A549 (cell line): ENCODE data around the gene VAT1L. TPM values are rescaled to one million over a fixed set of nuclear protein-coding genes. Genes with fewer than 3 reads are reported as not detected.

ENCODE experiments used
- ATAC-seq, 2 experiments: fragments of 200-7000 bp in 1 of 2; fragments of >200 bp in 1 of 2; cut with Nextera tagmentation in 1 of 2; cut with Tn5 transposase in 1 of 2; 3 replicates each; pipeline versions ENCODE4 v1.8.0 to v1.9.1; 2018 to 2020; ENCODE audit warnings: mild to moderate bottlenecking in 1 of 2, moderate library complexity in 1 of 2
- CTCF ChIA-PET: fragments of 300-600 bp; sonication (Branson Sonifier 250); formaldehyde crosslinking; extraction: SDS; loops from one replicate; lab custom pipeline; 2021; ENCODE audit warnings: antibody characterized with exemption, inconsistent platforms; lab: Yijun Ruan, JAX
- POLR2A ChIA-PET: fragments of 350-600 bp; formaldehyde crosslinking; extraction: SDS; loops from one replicate; lab custom pipeline; 2021; ENCODE audit warnings: antibody characterized with exemption, inconsistent platforms; lab: Yijun Ruan, JAX
- DNase-seq, 2 experiments: peaks; one replicate each; pipeline versions ENCODE4 v3.0.0 to v3.0.0-alpha.2; 2011 to 2016; ENCODE audit warnings: low read depth in 1 of 2, low spot score in 1 of 2
- FAIRE-seq: peaks from 2 replicates; lab custom pipeline; 2011; peaks lifted over from hg19 to GRCh38; lab: Jason Lieb, UNC
- H3K27ac ChIP-seq, 2 experiments: fragments of >200 bp; sonication (Bioruptor Twin); formaldehyde crosslinking; 3 replicates each; pipeline ENCODE4 v1.5.1; 2016 to 2017
- H3K4me1 ChIP-seq: fragments of >200 bp; sonication (Bioruptor Twin); formaldehyde crosslinking; 3 replicates; pipeline ENCODE4 v1.6.1; 2016
- H3K4me2 ChIP-seq: fragments of >200 bp; sonication (Bioruptor Twin); formaldehyde crosslinking; 3 replicates; pipeline ENCODE4 v1.6.1; 2016
- H3K4me3 ChIP-seq: fragments of >200 bp; sonication (Bioruptor Twin); formaldehyde crosslinking; 3 replicates; pipeline ENCODE4 v1.5.1; 2016
- H3K9me3 ChIP-seq: fragments of >200 bp; sonication (Bioruptor Twin); formaldehyde crosslinking; 3 replicates; pipeline ENCODE4 v1.6.1; 2016
- ATOH8 ChIP-seq: fragments of 250-450 bp; sonication (Bioruptor Pico); IDR thresholded peaks from 2 replicates; pipeline ENCODE4 v1.5.0; 2020; ENCODE audit warnings: low read depth, mild to moderate bottlenecking, moderate library complexity
- BHLHE40 ChIP-seq: IDR thresholded peaks from 2 replicates; pipeline ENCODE4 v1.6.1; 2012; ENCODE audit warnings: low read depth, low read length, inconsistent platforms
- CHD4 ChIP-seq: fragments of 200-600 bp; sonication (generic); IDR thresholded peaks from 2 replicates; pipeline ENCODE4 v1.6.1; 2016; ENCODE audit warnings: antibody characterized with exemption, mild to moderate bottlenecking, borderline replicate concordance
- E2F6 ChIP-seq: IDR thresholded peaks from 2 replicates; pipeline ENCODE4 v1.6.1; 2012; ENCODE audit warnings: low read depth, borderline replicate concordance
- ELK1 ChIP-seq: fragments of 150-350 bp; IDR thresholded peaks from 2 replicates; pipeline ENCODE4 v1.6.1; 2014; ENCODE audit warnings: low read depth, mild to moderate bottlenecking, low read length
- ESRRA ChIP-seq: fragments of 150-350 bp; IDR thresholded peaks from 2 replicates; pipeline ENCODE4 v1.6.1; 2014; ENCODE audit warnings: mild to moderate bottlenecking, low read length, borderline replicate concordance
- FOXS1 ChIP-seq: fragments of 250-450 bp; sonication (Bioruptor Pico); IDR thresholded peaks from 2 replicates; pipeline ENCODE4 v1.5.0; 2020; ENCODE audit warnings: mild to moderate bottlenecking, moderate library complexity
- GATA3 ChIP-seq: IDR thresholded peaks from 2 replicates; pipeline ENCODE4 v1.6.1; 2012; ENCODE audit warnings: borderline replicate concordance
- JUNB ChIP-seq: fragments of >200 bp; sonication (Bioruptor Twin); formaldehyde crosslinking; IDR thresholded peaks from 2 replicates; pipeline ENCODE4 v1.6.1; 2016
- NFE2L2 ChIP-seq: fragments of 150-350 bp; conservative IDR thresholded peaks from 2 replicates; pipeline ENCODE4 v1.6.1; 2014; ENCODE audit warnings: low read length
- NPAS2 ChIP-seq: fragments of 250-450 bp; sonication (Bioruptor Pico); IDR thresholded peaks from 2 replicates; pipeline ENCODE4 v1.8.0; 2022; ENCODE audit warnings: mild to moderate bottlenecking, moderate library complexity, borderline replicate concordance
- PBX3 ChIP-seq: IDR thresholded peaks from 2 replicates; pipeline ENCODE4 v1.6.1; 2012
- PHF8 ChIP-seq: fragments of 200-600 bp; sonication (generic); IDR thresholded peaks from 2 replicates; pipeline ENCODE4 v1.6.1; 2016; ENCODE audit warnings: low read depth, mild to moderate bottlenecking, antibody characterized with exemption, moderate library complexity, borderline replicate concordance
- RFX5 ChIP-seq: fragments of 450-650 bp; IDR thresholded peaks from 2 replicates; pipeline ENCODE4 v1.7.1; 2014; ENCODE audit warnings: antibody characterized with exemption, mild to moderate bottlenecking, moderate library complexity
- WGBS: methylation state at CpG from one replicate; pipeline ENCODE4 v1.1.6; 2017; ENCODE audit errors: missing lambda C conversion rate; 5-methylcytosine and 5-hydroxymethylcytosine counted together
- polyA plus RNA-seq, 4 experiments: library from polyadenylated mRNA; depleted of rRNA in 3 of 4; stranded (reverse); fragments of >200 nt; fragmentation: RNase III in 1 of 4; extraction: RNeasy Plus Mini Kit Qiagen cat#74134 plus additional on column Dnase treatment in 1 of 4; gene quantifications; 2 replicates in 3 of 4; 3 replicates in 1 of 4; pipeline ENCODE4 v1.2.3, GENCODE V29; 2011 to 2017

The VAT1L gene
- polyA plus RNA-seq, 2 of the 4 experiments (the other 2 are of a cell fraction), result not detected

GRCh38 chr16:77844801-77845200, 56.4 kb downstream of the VAT1L start:
- CTCF ChIA-PET, result interaction anchor here (1.0 kb wide), 1 partner anchor 62 kb away, joined by 3 read pairs; no protein-coding TSS in a partner anchor
- POLR2A ChIA-PET, result no interaction called here
- no peak overlapping the region for H3K4me3 ChIP-seq
- ATAC-seq, result no peak
- H3K27ac ChIP-seq, result no peak overlapping the region
- H3K4me1 ChIP-seq, result no peaks in the 10 kb centered on the region
- FAIRE-seq, result no peak
- no peak for TF ChIP-seq JUNB
- no peak for TF ChIP-seq NFE2L2
- no peak for TF ChIP-seq GATA3
- H3K9me3 ChIP-seq, result no peaks in the 10 kb centered on the region
- DNase-seq, result no peak
- H3K4me2 ChIP-seq, result no peak overlapping the region
- WGBS, result 21% methylated on average over 4 of the region's 4 CpGs

GRCh38 chr16:77849646-77850258, 61.4 kb downstream of the VAT1L start:
- TF ChIP-seq ATOH8, result no peak
- TF ChIP-seq NPAS2 (CRISPR knock-in tag), result no peak
- TF ChIP-seq PHF8, result no peak
- ChIA-PET POLR2A (interaction anchor here (0.6 kb wide), 1 partner anchor 1176 kb away, joined by 7 read pairs; no protein-coding TSS in a partner anchor), CTCF (interaction anchor here (0.9 kb wide), 1 partner anchor 16 kb away, joined by 3 read pairs; no protein-coding TSS in a partner anchor)
- DNase-seq, result no peak
- no peak overlapping the region for H3K4me2 ChIP-seq
- WGBS, result 31% methylated on average over 13 of the region's 13 CpGs
- no peak overlapping the region for H3K4me3 ChIP-seq
- no peak overlapping the region for H3K27ac ChIP-seq
- no peak for FAIRE-seq
- no peak for ATAC-seq
- H3K9me3 ChIP-seq, result no peaks in the 10 kb centered on the region
- no peaks in the 10 kb centered on the region for H3K4me1 ChIP-seq

- Histone ChIP-seq H3K4me2 (no peak overlapping the region), H3K9me3 (no peaks in the 10 kb centered on the region), H3K27ac (no peak overlapping the region), H3K4me3 (no peak overlapping the region), H3K4me1 (no peaks in the 10 kb centered on the region)
- CTCF ChIA-PET, result interaction anchor here (0.6 to 1.2 kb wide), 2 partner anchors 124 to 175 kb away, joined by 4 read pairs; no protein-coding TSS in a partner anchor
- DNase-seq, result no peak
- WGBS, result 23% methylated on average over 7 of the region's 8 CpGs
- POLR2A ChIA-PET, result no interaction called here
- no peak for TF ChIP-seq E2F6
- TF ChIP-seq PBX3, result no peak
- 0 out of 2 replicates have a peak, but pooled peaks have one; percentile 58 for TF ChIP-seq RFX5
- TF ChIP-seq, all 56 proteins: peak for 1
- ATAC-seq (peak; percentile 28 to 39; a peak in 3 of 6 replicates), FAIRE-seq (no peak)
Measured at GRCh38 chr16:77850636-77851333, 62.4 kb downstream of the VAT1L start.

GRCh38 chr16:77853161-77853560, 64.8 kb downstream of the VAT1L start:
- TF ChIP-seq PHF8 (no peak), ESRRA (no peak), PBX3 (no peak), ELK1 (no peak), FOXS1 (CRISPR knock-in tag) (no peak), CHD4 (no peak), RFX5 (no peak), BHLHE40 (no peak)
- Histone ChIP-seq H3K27ac (no peak overlapping the region), H3K4me3 (no peak overlapping the region), H3K9me3 (no peaks in the 10 kb centered on the region), H3K4me1 (no peaks in the 10 kb centered on the region), H3K4me2 (no peak overlapping the region)
- ChIA-PET POLR2A (no interaction called here), CTCF (interaction anchor here (0.8 kb wide), 1 partner anchor 178 kb away, joined by 3 read pairs; no protein-coding TSS in a partner anchor)
- ATAC-seq (no peak), FAIRE-seq (no peak), DNase-seq (no peak)
- 27% methylated on average over 5 of the region's 5 CpGs for WGBS
